SK-N-SH treated with all-trans-retinoic acid at 6 μM for 48 hours (cell line): ENCODE measurements around the gene PIGU.

Experiments
- ATAC-seq: fragments of 200-7000 bp; cut with Tn5 transposase; 3 replicates; pipeline ENCODE4 v1.9.1; 2020; ENCODE audit warnings: mild to moderate bottlenecking, moderate library complexity
- ARNTL ChIP-seq: fragments of 450-650 bp; formaldehyde crosslinking; IDR thresholded peaks from 2 replicates; pipeline ENCODE4 v1.5.0; 2020; ENCODE audit warnings: low read depth, mild to moderate bottlenecking, moderate library complexity, borderline replicate concordance
- BACH2 ChIP-seq: fragments of 250-450 bp; sonication (Bioruptor Pico); IDR thresholded peaks from 2 replicates; pipeline ENCODE4 v1.9.0; 2021; ENCODE audit warnings: mild to moderate bottlenecking, borderline replicate concordance
- CREB5 ChIP-seq: fragments of 250-450 bp; sonication (Bioruptor Pico); IDR thresholded peaks from 2 replicates; pipeline ENCODE4 v1.5.1; 2020; ENCODE audit warnings: low read depth, mild to moderate bottlenecking, moderate library complexity
- CSDC2 ChIP-seq: fragments of 250-450 bp; sonication (Bioruptor Pico); IDR thresholded peaks from 2 replicates; pipeline ENCODE4 v1.5.0; 2020; ENCODE audit warnings: mild to moderate bottlenecking, moderate library complexity
- CSRNP3 ChIP-seq: fragments of 250-450 bp; sonication (Bioruptor Pico); IDR thresholded peaks from 2 replicates; pipeline ENCODE4 v1.5.1; 2021; ENCODE audit warnings: mild to moderate bottlenecking, moderate library complexity
- ESRRG ChIP-seq: fragments of 250-450 bp; sonication (Bioruptor Pico); IDR thresholded peaks from 2 replicates; pipeline ENCODE4 v1.6.1; 2021; ENCODE audit warnings: mild to moderate bottlenecking
- GLIS3 ChIP-seq: fragments of 250-450 bp; sonication (Bioruptor Pico); IDR thresholded peaks from 2 replicates; pipeline ENCODE4 v1.5.0; 2020; ENCODE audit warnings: mild to moderate bottlenecking, moderate library complexity
- ISL1 ChIP-seq: fragments of 250-450 bp; sonication (Bioruptor Pico); IDR thresholded peaks from 2 replicates; pipeline ENCODE4 v2.1.2; 2022; ENCODE audit warnings: mild to moderate bottlenecking, moderate library complexity
- OSR1 ChIP-seq: fragments of 250-450 bp; sonication (Bioruptor Pico); IDR thresholded peaks from 2 replicates; pipeline ENCODE4 v1.8.0; 2022; ENCODE audit warnings: moderate library complexity, mild to moderate bottlenecking, inconsistent platforms
- PPARA ChIP-seq: fragments of 250-450 bp; sonication (Bioruptor Pico); IDR thresholded peaks from 2 replicates; pipeline ENCODE4 v1.5.0; 2020; ENCODE audit warnings: mild to moderate bottlenecking, borderline replicate concordance
- RARB ChIP-seq: fragments of 250-450 bp; sonication (Bioruptor Pico); IDR thresholded peaks from 2 replicates; pipeline ENCODE4 v1.8.0; 2021; ENCODE audit warnings: mild to moderate bottlenecking, moderate library complexity
- SNAI2 ChIP-seq: fragments of 250-450 bp; sonication (Bioruptor Pico); IDR thresholded peaks from 2 replicates; pipeline ENCODE4 v1.5.0; 2020; ENCODE audit warnings: mild to moderate bottlenecking, moderate library complexity
- TCF4 ChIP-seq: fragments of 250-450 bp; sonication (Bioruptor Pico); IDR thresholded peaks from 2 replicates; pipeline ENCODE4 v1.8.0; 2021; ENCODE audit warnings: mild to moderate bottlenecking, moderate library complexity, borderline replicate concordance
- TOX ChIP-seq: fragments of 250-450 bp; sonication (Bioruptor Pico); IDR thresholded peaks from 2 replicates; pipeline ENCODE4 v1.8.0; 2021; ENCODE audit warnings: mild to moderate bottlenecking, moderate library complexity, borderline replicate concordance
- TSHZ2 ChIP-seq: fragments of 250-450 bp; sonication (Bioruptor Pico); IDR thresholded peaks from 2 replicates; pipeline ENCODE4 v1.5.0; 2020; ENCODE audit warnings: mild to moderate bottlenecking, moderate library complexity
- ZC3H10 ChIP-seq: fragments of 250-450 bp; sonication (Bioruptor Pico); IDR thresholded peaks from 2 replicates; pipeline ENCODE4 v1.5.1; 2021; ENCODE audit warnings: mild to moderate bottlenecking, moderate library complexity
- ZFP3 ChIP-seq: fragments of 250-450 bp; sonication (Bioruptor Pico); IDR thresholded peaks from 2 replicates; pipeline ENCODE4 v1.5.0; 2020; ENCODE audit warnings: mild to moderate bottlenecking, moderate library complexity
- ZFP30 ChIP-seq: fragments of 450-650 bp; formaldehyde crosslinking; IDR thresholded peaks from 2 replicates; pipeline ENCODE4 v1.5.0; 2022; ENCODE audit warnings: mild to moderate bottlenecking, moderate library complexity
- ZNF565 ChIP-seq: fragments of 450-650 bp; formaldehyde crosslinking; conservative IDR thresholded peaks from 2 replicates; pipeline ENCODE4 v1.5.0; 2020; ENCODE audit warnings: low read depth, mild to moderate bottlenecking, moderate library complexity
- ZNF70 ChIP-seq: fragments of 450-650 bp; formaldehyde crosslinking; IDR thresholded peaks from 2 replicates; pipeline ENCODE4 v1.5.0; 2020; ENCODE audit warnings: mild to moderate bottlenecking, moderate library complexity
- ZNF8 ChIP-seq: fragments of 450-650 bp; formaldehyde crosslinking; IDR thresholded peaks from 2 replicates; pipeline ENCODE4 v1.5.0; 2020; ENCODE audit warnings: mild to moderate bottlenecking, moderate library complexity

The PIGU gene

GRCh38 chr20:34703424-34704176, 26.7 kb upstream of the PIGU start:
- TF ChIP-seq SNAI2 (CRISPR knock-in tag) (0 out of 2 replicates have a peak, but pooled peaks have one; percentile 33), ZNF8 (CRISPR knock-in tag) (no peak)
- TF ChIP-seq, all 23 proteins: peak for 1

GRCh38 chr20:34703061-34703423, 26.1 kb upstream of the PIGU start:
- TF ChIP-seq SNAI2 (CRISPR knock-in tag) (no peak), TSHZ2 (no peak), CSDC2 (CRISPR knock-in tag) (no peak), BACH2 (no peak), RARB (CRISPR knock-in tag) (no peak), ZNF565 (CRISPR knock-in tag) (no peak), ARNTL (CRISPR knock-in tag) (no peak), ZFP3 (no peak), ZFP30 (CRISPR knock-in tag) (no peak), ISL1 (no peak), OSR1 (CRISPR knock-in tag) (no peak), ZNF70 (CRISPR knock-in tag) (no peak), CSRNP3 (no peak), ZC3H10 (CRISPR knock-in tag) (no peak), TCF4 (no peak), PPARA (CRISPR knock-in tag) (no peak), ESRRG (CRISPR knock-in tag) (no peak), TOX (no peak)
- TF ChIP-seq, all 23 proteins: peak for 0

More at GRCh38 chr20:34703424-34704176, 26.7 kb upstream of the PIGU start:
- ATAC-seq = peak; percentile 31

GRCh38 chr20:34701405-34702085, 24.7 kb upstream of the PIGU start:
- no peak for ATAC-seq
- TF ChIP-seq CREB5 (no peak), RARB (CRISPR knock-in tag) (no peak), ARNTL (CRISPR knock-in tag) (no peak), ZC3H10 (CRISPR knock-in tag) (no peak), ZNF565 (CRISPR knock-in tag) (no peak)

More at GRCh38 chr20:34703061-34703423, 26.1 kb upstream of the PIGU start:
- no peak for ATAC-seq

- TF ChIP-seq CSDC2 (CRISPR knock-in tag) (no peak), CSRNP3 (no peak), TOX (no peak), ARNTL (CRISPR knock-in tag) (no peak), GLIS3 (CRISPR knock-in tag) (no peak), ZNF565 (CRISPR knock-in tag) (no peak), TCF4 (no peak), ZFP30 (CRISPR knock-in tag) (no peak)
- ATAC-seq = no peak
Observed at GRCh38 chr20:34693414-34693813, 16.5 kb upstream of the PIGU start.
